WI38 (cell line): ENCODE measurements around the gene OR4D10.

Experiments used
- H3K4me3 ChIP-seq: 2 replicates; pipeline ENCODE4 v1.5.1; 2011; ENCODE audit warnings: low read depth, mild to moderate bottlenecking, control low read depth, low read length
- CTCF ChIP-seq: IDR thresholded peaks from 2 replicates; pipeline ENCODE4 v1.5.1; 2012; ENCODE audit warnings: low read depth, mild to moderate bottlenecking, control low read depth, low read length

OR4D10 gene

GRCh38 chr11:59528711-59529110, 55.6 kb downstream of the OR4D10 start:
- H3K4me3 ChIP-seq = no peak overlapping the region
- TF ChIP-seq CTCF = no peak
